Measurements from ENCODE around the gene HTT. TPM values are rescaled to one million over a fixed set of nuclear protein-coding genes. Genes with fewer than 3 reads are reported as not detected.

Gene HTT
- total RNA-seq, 1 donor from 2014 or later: 43.8 TPM

DNA sequence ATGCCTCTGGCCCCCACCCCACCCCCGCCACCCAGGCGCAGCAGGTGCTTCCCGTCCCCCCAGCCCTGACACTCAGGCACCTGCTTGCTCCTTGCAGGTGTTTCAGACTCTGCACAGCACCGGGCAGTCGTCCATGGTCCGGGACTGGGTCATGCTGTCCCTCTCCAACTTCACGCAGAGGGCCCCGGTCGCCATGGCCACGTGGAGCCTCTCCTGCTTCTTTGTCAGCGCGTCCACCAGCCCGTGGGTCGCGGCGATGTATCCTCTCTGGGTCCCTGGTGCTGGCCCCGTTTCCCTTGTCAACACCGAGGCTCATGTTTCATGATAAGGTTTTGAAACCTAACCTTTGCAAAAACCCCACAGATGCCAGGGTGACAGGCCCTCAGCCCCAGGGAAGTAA is 164.2 kb downstream of the HTT start:
- DNase-seq (ENCODE audit: low read depth): no peak
- Histone ChIP-seq H3K36me3 (ENCODE audit: control insufficient read depth, insufficient read depth, low read length) (peaks cover 3% of the 10 kb centered on the region), H3K4me3 (ENCODE audit: low read depth, low read length) (no peak overlapping the region), H3K27me3 (ENCODE audit: control insufficient read depth, insufficient read depth, low read length) (no peaks in the 10 kb centered on the region)
- TF ChIP-seq, protein P1, sequence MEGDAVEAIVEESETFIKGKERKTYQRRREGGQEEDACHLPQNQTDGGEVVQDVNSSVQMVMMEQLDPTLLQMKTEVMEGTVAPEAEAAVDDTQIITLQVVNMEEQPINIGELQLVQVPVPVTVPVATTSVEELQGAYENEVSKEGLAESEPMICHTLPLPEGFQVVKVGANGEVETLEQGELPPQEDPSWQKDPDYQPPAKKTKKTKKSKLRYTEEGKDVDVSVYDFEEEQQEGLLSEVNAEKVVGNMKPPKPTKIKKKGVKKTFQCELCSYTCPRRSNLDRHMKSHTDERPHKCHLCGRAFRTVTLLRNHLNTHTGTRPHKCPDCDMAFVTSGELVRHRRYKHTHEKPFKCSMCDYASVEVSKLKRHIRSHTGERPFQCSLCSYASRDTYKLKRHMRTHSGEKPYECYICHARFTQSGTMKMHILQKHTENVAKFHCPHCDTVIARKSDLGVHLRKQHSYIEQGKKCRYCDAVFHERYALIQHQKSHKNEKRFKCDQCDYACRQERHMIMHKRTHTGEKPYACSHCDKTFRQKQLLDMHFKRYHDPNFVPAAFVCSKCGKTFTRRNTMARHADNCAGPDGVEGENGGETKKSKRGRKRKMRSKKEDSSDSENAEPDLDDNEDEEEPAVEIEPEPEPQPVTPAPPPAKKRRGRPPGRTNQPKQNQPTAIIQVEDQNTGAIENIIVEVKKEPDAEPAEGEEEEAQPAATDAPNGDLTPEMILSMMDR (IDR thresholded peaks at IDR 0.05; ENCODE audit: insufficient read depth, low read length, poor library complexity, severe bottlenecking): no peak

- no peak for DNase-seq (ENCODE audit: low read depth)
- Histone ChIP-seq H3K27me3 (ENCODE audit: control insufficient read depth, insufficient read depth, low read length) (no peaks in the 10 kb centered on the region), H3K36me3 (ENCODE audit: control insufficient read depth, insufficient read depth, low read length) (peaks cover 3% of the 10 kb centered on the region), H3K4me3 (ENCODE audit: low read depth, low read length) (no peak overlapping the region)
- TF ChIP-seq, protein P1 (IDR thresholded peaks at IDR 0.05; ENCODE audit: insufficient read depth, low read length, poor library complexity, severe bottlenecking): no peak
Measured at GRCh38 chr4:3239303-3239702, 164.8 kb downstream of the HTT start.

DNA sequence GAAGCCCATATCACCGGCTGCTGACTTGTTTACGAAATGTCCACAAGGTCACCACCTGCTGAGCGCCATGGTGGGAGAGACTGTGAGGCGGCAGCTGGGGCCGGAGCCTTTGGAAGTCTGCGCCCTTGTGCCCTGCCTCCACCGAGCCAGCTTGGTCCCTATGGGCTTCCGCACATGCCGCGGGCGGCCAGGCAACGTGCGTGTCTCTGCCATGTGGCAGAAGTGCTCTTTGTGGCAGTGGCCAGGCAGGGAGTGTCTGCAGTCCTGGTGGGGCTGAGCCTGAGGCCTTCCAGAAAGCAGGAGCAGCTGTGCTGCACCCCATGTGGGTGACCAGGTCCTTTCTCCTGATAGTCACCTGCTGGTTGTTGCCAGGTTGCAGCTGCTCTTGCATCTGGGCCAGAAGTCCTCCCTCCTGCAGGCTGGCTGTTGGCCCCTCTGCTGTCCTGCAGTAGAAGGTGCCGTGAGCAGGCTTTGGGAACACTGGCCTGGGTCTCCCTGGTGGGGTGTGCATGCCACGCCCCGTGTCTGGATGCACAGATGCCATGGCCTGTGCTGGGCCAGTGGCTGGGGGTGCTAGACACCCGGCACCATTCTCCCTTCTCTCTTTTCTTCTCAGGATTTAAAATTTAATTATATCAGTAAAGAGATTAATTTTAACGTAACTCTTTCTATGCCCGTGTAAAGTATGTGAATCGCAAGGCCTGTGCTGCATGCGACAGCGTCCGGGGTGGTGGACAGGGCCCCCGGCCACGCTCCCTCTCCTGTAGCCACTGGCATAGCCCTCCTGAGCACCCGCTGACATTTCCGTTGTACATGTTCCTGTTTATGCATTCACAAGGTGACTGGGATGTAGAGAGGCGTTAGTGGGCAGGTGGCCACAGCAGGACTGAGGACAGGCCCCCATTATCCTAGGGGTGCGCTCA is 165.8 kb downstream of the HTT start:
- no peak overlapping the region for H3K4me3 ChIP-seq (ENCODE audit: low read depth, low read length)
- no peaks in the 10 kb centered on the region for H3K27me3 ChIP-seq (ENCODE audit: control insufficient read depth, insufficient read depth, low read length)
- TF ChIP-seq, protein P1 (IDR thresholded peaks at IDR 0.05; ENCODE audit: insufficient read depth, low read length, poor library complexity, severe bottlenecking): no peak
- no peak for DNase-seq (ENCODE audit: low read depth)
- H3K36me3 ChIP-seq (ENCODE audit: control insufficient read depth, insufficient read depth, low read length): peaks cover 3% of the 10 kb centered on the region

DNA sequence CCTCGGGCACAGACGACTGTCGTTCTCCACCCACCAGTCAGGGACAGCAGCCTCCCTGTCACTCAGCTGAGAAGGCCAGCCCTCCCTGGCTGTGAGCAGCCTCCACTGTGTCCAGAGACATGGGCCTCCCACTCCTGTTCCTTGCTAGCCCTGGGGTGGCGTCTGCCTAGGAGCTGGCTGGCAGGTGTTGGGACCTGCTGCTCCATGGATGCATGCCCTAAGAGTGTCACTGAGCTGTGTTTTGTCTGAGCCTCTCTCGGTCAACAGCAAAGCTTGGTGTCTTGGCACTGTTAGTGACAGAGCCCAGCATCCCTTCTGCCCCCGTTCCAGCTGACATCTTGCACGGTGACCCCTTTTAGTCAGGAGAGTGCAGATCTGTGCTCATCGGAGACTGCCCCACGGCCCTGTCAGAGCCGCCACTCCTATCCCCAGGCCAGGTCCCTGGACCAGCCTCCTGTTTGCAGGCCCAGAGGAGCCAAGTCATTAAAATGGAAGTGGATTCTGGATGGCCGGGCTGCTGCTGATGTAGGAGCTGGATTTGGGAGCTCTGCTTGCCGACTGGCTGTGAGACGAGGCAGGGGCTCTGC is 166.5 kb downstream of the HTT start:
- TF ChIP-seq, protein P1 (IDR thresholded peaks at IDR 0.05; ENCODE audit: insufficient read depth, low read length, poor library complexity, severe bottlenecking): no peak
- Histone ChIP-seq H3K4me3 (ENCODE audit: low read depth, low read length) (no peak overlapping the region), H3K27me3 (ENCODE audit: control insufficient read depth, insufficient read depth, low read length) (no peaks in the 10 kb centered on the region), H3K36me3 (ENCODE audit: control insufficient read depth, insufficient read depth, low read length) (peaks cover 3% of the 10 kb centered on the region)
- DNase-seq (ENCODE audit: low read depth): no peak

DNA sequence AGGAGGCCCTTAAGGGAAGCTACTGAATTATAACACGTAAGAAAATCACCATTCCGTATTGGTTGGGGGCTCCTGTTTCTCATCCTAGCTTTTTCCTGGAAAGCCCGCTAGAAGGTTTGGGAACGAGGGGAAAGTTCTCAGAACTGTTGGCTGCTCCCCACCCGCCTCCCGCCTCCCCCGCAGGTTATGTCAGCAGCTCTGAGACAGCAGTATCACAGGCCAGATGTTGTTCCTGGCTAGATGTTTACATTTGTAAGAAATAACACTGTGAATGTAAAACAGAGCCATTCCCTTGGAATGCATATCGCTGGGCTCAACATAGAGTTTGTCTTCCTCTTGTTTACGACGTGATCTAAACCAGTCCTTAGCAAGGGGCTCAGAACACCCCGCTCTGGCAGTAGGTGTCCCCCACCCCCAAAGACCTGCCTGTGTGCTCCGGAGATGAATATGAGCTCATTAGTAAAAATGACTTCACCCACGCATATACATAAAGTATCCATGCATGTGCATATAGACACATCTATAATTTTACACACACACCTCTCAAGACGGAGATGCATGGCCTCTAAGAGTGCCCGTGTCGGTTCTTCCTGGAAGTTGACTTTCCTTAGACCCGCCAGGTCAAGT is 167.5 kb downstream of the HTT start:
- H3K36me3 ChIP-seq (ENCODE audit: control insufficient read depth, insufficient read depth, low read length): peaks cover 3% of the 10 kb centered on the region
- H3K27me3 ChIP-seq (ENCODE audit: control insufficient read depth, insufficient read depth, low read length): no peaks in the 10 kb centered on the region
- TF ChIP-seq, protein P1 (IDR thresholded peaks at IDR 0.05; ENCODE audit: insufficient read depth, low read length, poor library complexity, severe bottlenecking): no peak
- no peak for DNase-seq (ENCODE audit: low read depth)
- H3K4me3 ChIP-seq (ENCODE audit: low read depth, low read length): no peak overlapping the region

Data from kidney epithelial cell (primary cell).